Trophoblast cell (in vitro differentiated cells and primary cell): Measurements from ENCODE around the gene JAM3.
"Not testable (repeated sequence)": the region's sequence is repeated elsewhere in the genome, so short reads cannot be mapped to it uniquely, and the experiment has no call there.

Experiments
- DNase-seq, 2 donors: peaks; one replicate each; pipeline ENCODE4 v3.0.0-alpha.2; 2016
- H2AFZ ChIP-seq: 2 replicates; pipeline ENCODE4 v1.6.1; 2013; ENCODE audit warnings: low read length, moderate library complexity, mild to moderate bottlenecking; ENCODE audit not compliant: insufficient read depth, poor library complexity
- H2AK5ac ChIP-seq: 2 replicates; pipeline ENCODE4 v1.6.1; 2013; ENCODE audit warnings: mild to moderate bottlenecking, low read length
- H2BK120ac ChIP-seq: 2 replicates; pipeline ENCODE4 v1.6.1; 2013; ENCODE audit warnings: low read length, mild to moderate bottlenecking, moderate library complexity; ENCODE audit not compliant: insufficient read depth, poor library complexity
- H2BK12ac ChIP-seq: 2 replicates; pipeline ENCODE4 v1.6.1; 2013; ENCODE audit warnings: mild to moderate bottlenecking, low read length, moderate library complexity
- H2BK5ac ChIP-seq: 2 replicates; pipeline ENCODE4 v1.6.1; 2013; ENCODE audit warnings: low read length, low read depth, moderate library complexity, mild to moderate bottlenecking; ENCODE audit not compliant: poor library complexity
- H3K14ac ChIP-seq: 2 replicates; pipeline ENCODE4 v1.6.1; 2013; ENCODE audit warnings: mild to moderate bottlenecking, low read length
- H3K18ac ChIP-seq: 2 replicates; pipeline ENCODE4 v1.6.1; 2013; ENCODE audit warnings: mild to moderate bottlenecking, low read length
- H3K23ac ChIP-seq: 2 replicates; pipeline ENCODE4 v1.6.1; 2013; ENCODE audit warnings: low read length
- H3K27ac ChIP-seq: 2 replicates; pipeline ENCODE4 v1.5.1; 2013; ENCODE audit warnings: low read depth, mild to moderate bottlenecking, inconsistent platforms, low read length, moderate library complexity
- H3K27me3 ChIP-seq: 2 replicates; pipeline ENCODE4 v1.6.1; 2013; ENCODE audit warnings: inconsistent platforms, mild to moderate bottlenecking, low read length, moderate library complexity; ENCODE audit not compliant: insufficient read depth
- H3K36me3 ChIP-seq, 2 experiments: 1 replicate in 1 of 2; 2 replicates in 1 of 2; pipeline ENCODE4 v1.6.1; 2013; ENCODE audit warnings: low read length in 2 of 2, mild to moderate bottlenecking in 2 of 2, moderate library complexity in 1 of 2; ENCODE audit not compliant: insufficient read depth in 2 of 2, control insufficient read depth in 1 of 2
- H3K4ac ChIP-seq: 2 replicates; pipeline ENCODE4 v1.6.1; 2013; ENCODE audit warnings: low read depth, mild to moderate bottlenecking, low read length, moderate library complexity
- H3K4me1 ChIP-seq, 2 experiments: 1 replicate in 1 of 2; 2 replicates in 1 of 2; pipeline ENCODE4 v1.6.1; 2013; ENCODE audit warnings: low read length in 2 of 2, mild to moderate bottlenecking in 2 of 2, moderate library complexity in 1 of 2; ENCODE audit not compliant: insufficient read depth in 2 of 2, control insufficient read depth in 1 of 2
- H3K4me2 ChIP-seq: 2 replicates; pipeline ENCODE4 v1.6.1; 2013; ENCODE audit warnings: inconsistent platforms, mild to moderate bottlenecking, low read length, moderate library complexity
- H3K4me3 ChIP-seq: 2 replicates; pipeline ENCODE4 v1.5.1; 2013; ENCODE audit warnings: mild to moderate bottlenecking, low read depth, low read length, inconsistent platforms
- H3K79me1 ChIP-seq: one replicate; pipeline ENCODE4 v1.6.1; 2013; ENCODE audit warnings: low read length
- H3K79me2 ChIP-seq: 2 replicates; pipeline ENCODE4 v1.6.1; 2013; ENCODE audit warnings: low read length, mild to moderate bottlenecking; ENCODE audit not compliant: control insufficient read depth, insufficient read depth, poor library complexity
- H3K9ac ChIP-seq: 2 replicates; pipeline ENCODE4 v1.6.1; 2013; ENCODE audit warnings: mild to moderate bottlenecking, low read length
- H3K9me3 ChIP-seq: 2 replicates; pipeline ENCODE4 v1.6.1; 2013; ENCODE audit warnings: low read depth, mild to moderate bottlenecking, control low read depth, inconsistent platforms, low read length; ENCODE audit not compliant: insufficient read depth
- H4K12ac ChIP-seq: 2 replicates; pipeline ENCODE4 v1.6.1; 2013; ENCODE audit warnings: low read depth, mild to moderate bottlenecking, low read length, moderate library complexity
- H4K8ac ChIP-seq: 2 replicates; pipeline ENCODE4 v1.6.1; 2013; ENCODE audit warnings: low read depth, mild to moderate bottlenecking, low read length, moderate library complexity
- H4K91ac ChIP-seq: one replicate; pipeline ENCODE4 v1.6.1; 2013; ENCODE audit warnings: low read depth, mild to moderate bottlenecking, low read length, moderate library complexity
- WGBS: extraction: QIAGEN DNeasy Blood & Tissue Kit; methylation state at CpG from one replicate; pipeline ENCODE4 v1.1.7; 2013; ENCODE audit warnings: missing lambda C conversion rate; ENCODE audit not compliant: insufficient read length, insufficient coverage; ENCODE audit errors: extremely low coverage; 5-methylcytosine and 5-hydroxymethylcytosine counted together

JAM3 gene

DNA sequence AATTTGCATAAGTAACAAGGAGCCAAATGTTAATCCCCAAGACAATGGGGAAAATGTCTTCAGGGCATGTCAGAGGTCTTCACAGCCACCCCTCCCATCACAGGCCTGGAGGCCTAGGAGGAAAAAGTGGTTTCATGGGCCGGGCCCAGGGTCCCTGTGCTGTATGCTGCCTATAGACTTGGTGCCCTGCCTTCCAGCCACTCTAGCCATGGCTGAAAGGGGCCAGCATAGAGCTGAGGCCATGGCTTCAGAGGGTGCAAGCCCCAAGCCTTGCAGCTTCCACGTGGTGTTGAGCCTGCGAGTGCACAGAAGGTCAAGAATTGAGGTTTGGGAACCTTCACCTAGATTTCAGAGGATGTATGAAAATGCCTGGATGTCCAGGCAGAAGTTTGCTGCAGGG is 12.4 kb downstream of the JAM3 start:
- H3K36me3 ChIP-seq, H4K8ac ChIP-seq, H3K4me2 ChIP-seq, H2AK5ac ChIP-seq, H3K9me3 ChIP-seq, H3K79me2 ChIP-seq, H3K27me3 ChIP-seq, H2BK5ac ChIP-seq, H3K4me3 ChIP-seq, H3K9ac ChIP-seq, H3K4me1 ChIP-seq, H3K23ac ChIP-seq, H3K27ac ChIP-seq, H3K14ac ChIP-seq, H4K91ac ChIP-seq, H3K4ac ChIP-seq, H3K18ac ChIP-seq, H2BK120ac ChIP-seq, H2AFZ ChIP-seq, DNase-seq, H4K12ac ChIP-seq, H3K79me1 ChIP-seq, H2BK12ac ChIP-seq: not testable (repeated sequence)
- WGBS = no CpG with 5 or more reads among the region's 3 CpGs

- no peak overlapping the region for H3K18ac ChIP-seq
- H3K79me1 ChIP-seq = no peaks in the 10 kb centered on the region
- no peak overlapping the region for H3K4ac ChIP-seq
- no peak overlapping the region for H3K14ac ChIP-seq
- H3K79me2 ChIP-seq = no peaks in the 10 kb centered on the region
- H4K91ac ChIP-seq = no peak overlapping the region
- H3K36me3 ChIP-seq = no peaks in the 10 kb centered on the region
- no peak for DNase-seq
- peaks cover 5% of the 10 kb centered on the region for H3K9me3 ChIP-seq
- H2BK12ac ChIP-seq = no peak overlapping the region
- H2BK5ac ChIP-seq = no peak overlapping the region
- H3K27ac ChIP-seq = no peak overlapping the region
- no peaks in the 10 kb centered on the region for H3K27me3 ChIP-seq
- H3K9ac ChIP-seq = no peak overlapping the region
- H2AFZ ChIP-seq = no peak overlapping the region
- H3K23ac ChIP-seq = no peak overlapping the region
- WGBS = no CpG with 5 or more reads among the region's 2 CpGs
- H4K8ac ChIP-seq = no peak overlapping the region
- H3K4me3 ChIP-seq = no peak overlapping the region
- H2AK5ac ChIP-seq = no peak overlapping the region
- H3K4me2 ChIP-seq = no peak overlapping the region
- H3K4me1 ChIP-seq = no peaks in the 10 kb centered on the region
- no peak overlapping the region for H4K12ac ChIP-seq
- H2BK120ac ChIP-seq = no peak overlapping the region
These were observed 14.1 kb downstream of the JAM3 start for GRCh38 chr11:134082990-134083389.

DNA sequence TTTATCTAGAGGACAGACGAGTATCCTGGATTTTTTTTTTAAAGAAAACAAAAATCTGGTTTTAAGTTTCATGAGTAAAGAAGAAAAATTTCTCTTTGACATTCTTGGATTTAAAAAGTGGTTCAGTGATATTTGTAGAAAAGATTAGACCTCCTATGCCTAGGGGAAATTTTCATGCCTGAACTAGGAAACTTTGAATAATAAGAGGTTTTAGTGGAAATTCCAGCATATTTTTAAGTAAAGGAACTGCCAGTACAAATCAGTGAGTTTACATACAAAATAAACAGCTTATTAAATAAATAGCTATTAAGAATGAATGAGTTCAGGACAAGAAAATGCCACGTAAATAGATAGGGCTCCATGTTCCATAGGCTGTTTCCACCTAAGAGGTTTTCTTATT is 17.5 kb downstream of the JAM3 start:
- H2BK120ac ChIP-seq = no peak overlapping the region
- no peak overlapping the region for H3K4me3 ChIP-seq
- H2BK12ac ChIP-seq = no peak overlapping the region
- H3K18ac ChIP-seq = no peak overlapping the region
- peaks cover 3% of the 10 kb centered on the region for H3K9me3 ChIP-seq
- H2BK5ac ChIP-seq = no peak overlapping the region
- no peak overlapping the region for H2AK5ac ChIP-seq
- H3K14ac ChIP-seq = no peak overlapping the region
- H3K36me3 ChIP-seq = no peaks in the 10 kb centered on the region
- no peak overlapping the region for H3K9ac ChIP-seq
- H3K27me3 ChIP-seq = no peaks in the 10 kb centered on the region
- H3K27ac ChIP-seq = no peak overlapping the region
- H4K12ac ChIP-seq = no peak overlapping the region
- no peak overlapping the region for H4K8ac ChIP-seq
- no peaks in the 10 kb centered on the region for H3K79me2 ChIP-seq
- H3K4me1 ChIP-seq = no peaks in the 10 kb centered on the region
- H4K91ac ChIP-seq = no peak overlapping the region
- no peak for DNase-seq
- H3K79me1 ChIP-seq = no peaks in the 10 kb centered on the region
- no peak overlapping the region for H2AFZ ChIP-seq
- H3K23ac ChIP-seq = no peak overlapping the region
- H3K4ac ChIP-seq = no peak overlapping the region
- no CpG with 5 or more reads among the region's 2 CpGs for WGBS
- H3K4me2 ChIP-seq = no peak overlapping the region

DNA sequence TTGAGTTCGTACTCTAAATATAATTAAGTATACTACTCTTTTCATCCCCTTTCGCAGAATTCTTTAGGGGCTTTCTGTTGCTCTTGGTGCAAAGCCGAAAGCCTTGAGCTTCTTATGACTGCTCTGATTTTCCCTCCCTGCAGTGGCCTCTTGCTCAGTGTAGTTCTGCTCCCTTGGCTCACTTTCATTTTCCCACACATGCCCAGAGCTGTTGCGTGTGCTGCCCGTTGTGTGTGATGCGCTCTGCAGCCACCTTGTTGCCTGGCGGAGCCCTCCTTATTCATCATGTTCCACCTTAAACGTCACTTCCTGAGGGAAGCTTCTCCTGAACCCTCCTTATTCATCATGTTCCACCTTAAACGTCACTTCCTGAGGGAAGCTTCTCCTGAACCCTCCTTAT is 23.1 kb downstream of the JAM3 start:
- not testable (repeated sequence) for H2AFZ ChIP-seq, H3K79me2 ChIP-seq, DNase-seq, H3K79me1 ChIP-seq, H3K9me3 ChIP-seq, H3K4me1 ChIP-seq, H3K9ac ChIP-seq, H2AK5ac ChIP-seq, H3K27ac ChIP-seq, H4K8ac ChIP-seq, H3K14ac ChIP-seq, H4K91ac ChIP-seq, H3K27me3 ChIP-seq, H3K23ac ChIP-seq, H3K18ac ChIP-seq, H3K36me3 ChIP-seq, H3K4me3 ChIP-seq, H2BK12ac ChIP-seq, H2BK5ac ChIP-seq, H4K12ac ChIP-seq, H2BK120ac ChIP-seq, H3K4ac ChIP-seq, H3K4me2 ChIP-seq
- no CpG with 5 or more reads among the region's 9 CpGs for WGBS
